ENCODE measurements around the gene AKAP1. TPM values are rescaled to one million over a fixed set of nuclear protein-coding genes. Genes with fewer than 3 reads are reported as not detected.

AKAP1 gene
- total and polyA plus RNA-seq, 2 donors (not counting 1 experiment from before 2014, with no cell fraction given): 4.8 to 9.1 TPM

- TF ChIP-seq, protein P1, sequence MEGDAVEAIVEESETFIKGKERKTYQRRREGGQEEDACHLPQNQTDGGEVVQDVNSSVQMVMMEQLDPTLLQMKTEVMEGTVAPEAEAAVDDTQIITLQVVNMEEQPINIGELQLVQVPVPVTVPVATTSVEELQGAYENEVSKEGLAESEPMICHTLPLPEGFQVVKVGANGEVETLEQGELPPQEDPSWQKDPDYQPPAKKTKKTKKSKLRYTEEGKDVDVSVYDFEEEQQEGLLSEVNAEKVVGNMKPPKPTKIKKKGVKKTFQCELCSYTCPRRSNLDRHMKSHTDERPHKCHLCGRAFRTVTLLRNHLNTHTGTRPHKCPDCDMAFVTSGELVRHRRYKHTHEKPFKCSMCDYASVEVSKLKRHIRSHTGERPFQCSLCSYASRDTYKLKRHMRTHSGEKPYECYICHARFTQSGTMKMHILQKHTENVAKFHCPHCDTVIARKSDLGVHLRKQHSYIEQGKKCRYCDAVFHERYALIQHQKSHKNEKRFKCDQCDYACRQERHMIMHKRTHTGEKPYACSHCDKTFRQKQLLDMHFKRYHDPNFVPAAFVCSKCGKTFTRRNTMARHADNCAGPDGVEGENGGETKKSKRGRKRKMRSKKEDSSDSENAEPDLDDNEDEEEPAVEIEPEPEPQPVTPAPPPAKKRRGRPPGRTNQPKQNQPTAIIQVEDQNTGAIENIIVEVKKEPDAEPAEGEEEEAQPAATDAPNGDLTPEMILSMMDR (conservative IDR thresholded peaks at IDR 0.05 in 1 of 2, IDR thresholded peaks at IDR 0.05 in 1 of 2; ENCODE audit: low read depth in 1 of 2, low read length in 2 of 2): no peak
- TF ChIP-seq EZH2 (IDR thresholded peaks at IDR 0.05; ENCODE audit: low read length, missing control alignments): no peak
- no peaks in the 10 kb centered on the region for H4K20me1 ChIP-seq (ENCODE audit: control insufficient read depth, extremely low read depth, insufficient read depth, low read length)
- H3K4me1 ChIP-seq (ENCODE audit: control insufficient read depth, extremely low read depth, insufficient read depth, low read length): no peaks in the 10 kb centered on the region
- H3K79me2 ChIP-seq (ENCODE audit: control insufficient read depth, insufficient read depth, low read length): no peaks in the 10 kb centered on the region
- H3K36me3 ChIP-seq (ENCODE audit: control insufficient read depth, insufficient read depth, low read length): no peaks in the 10 kb centered on the region
- H3K9me3 ChIP-seq (ENCODE audit: control insufficient read depth, insufficient read depth, low read depth, low read length): no peaks in the 10 kb centered on the region
- H3K27me3 ChIP-seq (ENCODE audit: control insufficient read depth, insufficient read depth, low read length): peaks cover 16% of the 10 kb centered on the region
- H3K4me2 ChIP-seq (ENCODE audit: extremely low read depth, insufficient read depth, low read length): no peak overlapping the region
- H2AFZ ChIP-seq (ENCODE audit: low read length): no peak overlapping the region
- no peak overlapping the region for H3K27ac ChIP-seq (ENCODE audit: insufficient read depth, low read length)
- H3K4me3 ChIP-seq (replicated peaks in 1 of 4; ENCODE audit: control extremely low read depth in 1 of 4, insufficient read depth in 1 of 4, low read depth in 3 of 4, low read length in 4 of 4): no peak overlapping the region
- no peak for DNase-seq (ENCODE audit: low read depth in 2 of 2)
- H3K9ac ChIP-seq (ENCODE audit: insufficient read depth, low read length): no peak overlapping the region
Measured at GRCh38 chr17:57048096-57048495, 37.0 kb upstream of the AKAP1 start.

DNA sequence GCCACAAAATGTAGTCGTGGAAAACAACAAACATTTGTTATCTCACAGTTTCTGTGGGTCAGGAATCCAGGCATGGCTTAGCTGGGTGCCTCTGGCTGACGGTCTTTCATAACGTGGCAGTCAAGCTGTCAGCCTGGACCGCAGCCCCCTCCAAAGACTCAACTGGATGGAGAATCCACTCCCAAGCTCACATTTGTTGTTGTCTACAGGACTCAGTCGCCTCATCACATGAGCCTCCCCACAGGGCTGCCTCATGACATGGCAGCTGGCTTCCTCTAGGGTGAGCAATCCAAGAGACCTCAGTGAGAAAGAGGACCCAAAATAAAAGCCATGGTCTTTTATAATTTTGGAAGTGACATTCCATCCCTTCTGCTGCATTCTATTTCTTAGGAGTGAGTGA, 34.7 kb upstream of the AKAP1 start:
- Histone ChIP-seq H3K4me1 (ENCODE audit: control insufficient read depth, extremely low read depth, insufficient read depth, low read length) (no peaks in the 10 kb centered on the region), H3K4me2 (ENCODE audit: extremely low read depth, insufficient read depth, low read length) (no peak overlapping the region), H2AFZ (ENCODE audit: low read length) (no peak overlapping the region), H3K79me2 (ENCODE audit: control insufficient read depth, insufficient read depth, low read length) (no peaks in the 10 kb centered on the region), H4K20me1 (ENCODE audit: control insufficient read depth, extremely low read depth, insufficient read depth, low read length) (no peaks in the 10 kb centered on the region), H3K9ac (ENCODE audit: insufficient read depth, low read length) (no peak overlapping the region), H3K4me3 (replicated peaks in 1 of 4; ENCODE audit: control extremely low read depth in 1 of 4, insufficient read depth in 1 of 4, low read depth in 3 of 4, low read length in 4 of 4) (no peak overlapping the region), H3K9me3 (ENCODE audit: control insufficient read depth, insufficient read depth, low read depth, low read length) (no peaks in the 10 kb centered on the region), H3K27ac (ENCODE audit: insufficient read depth, low read length) (no peak overlapping the region), H3K27me3 (ENCODE audit: control insufficient read depth, insufficient read depth, low read length) (peaks cover 12% of the 10 kb centered on the region), H3K36me3 (ENCODE audit: control insufficient read depth, insufficient read depth, low read length) (no peaks in the 10 kb centered on the region)
- DNase-seq (ENCODE audit: low read depth in 2 of 2): no peak
- TF ChIP-seq, protein P1 (conservative IDR thresholded peaks at IDR 0.05 in 1 of 2, IDR thresholded peaks at IDR 0.05 in 1 of 2; ENCODE audit: low read depth in 1 of 2, low read length in 2 of 2): no peak
- TF ChIP-seq EZH2 (IDR thresholded peaks at IDR 0.05; ENCODE audit: low read length, missing control alignments): no peak

GRCh38 chr17:57051886-57052361, 33.1 kb upstream of the AKAP1 start:
- Histone ChIP-seq H3K79me2 (ENCODE audit: control insufficient read depth, insufficient read depth, low read length) (no peaks in the 10 kb centered on the region), H3K4me1 (ENCODE audit: control insufficient read depth, extremely low read depth, insufficient read depth, low read length) (no peaks in the 10 kb centered on the region), H3K4me2 (ENCODE audit: extremely low read depth, insufficient read depth, low read length) (no peak overlapping the region), H3K27me3 (ENCODE audit: control insufficient read depth, insufficient read depth, low read length) (no peaks in the 10 kb centered on the region), H3K9me3 (ENCODE audit: control insufficient read depth, insufficient read depth, low read depth, low read length) (no peaks in the 10 kb centered on the region), H4K20me1 (ENCODE audit: control insufficient read depth, extremely low read depth, insufficient read depth, low read length) (no peaks in the 10 kb centered on the region), H3K36me3 (ENCODE audit: control insufficient read depth, insufficient read depth, low read length) (no peaks in the 10 kb centered on the region), H3K4me3 (replicated peaks in 1 of 4; ENCODE audit: control extremely low read depth in 1 of 4, insufficient read depth in 1 of 4, low read depth in 3 of 4, low read length in 4 of 4) (no peak overlapping the region), H2AFZ (ENCODE audit: low read length) (no peak overlapping the region), H3K27ac (ENCODE audit: insufficient read depth, low read length) (no peak overlapping the region), H3K9ac (ENCODE audit: insufficient read depth, low read length) (no peak overlapping the region)
- TF ChIP-seq EZH2 (IDR thresholded peaks at IDR 0.05; ENCODE audit: low read length, missing control alignments): no peak
- TF ChIP-seq, protein P1 (conservative IDR thresholded peaks at IDR 0.05 in 1 of 2, IDR thresholded peaks at IDR 0.05 in 1 of 2; ENCODE audit: low read depth in 1 of 2, low read length in 2 of 2): no peak
- no peak for DNase-seq (ENCODE audit: low read depth in 2 of 2)
